Mesendoderm (in vitro differentiated cells): Measurements from ENCODE around the gene PARVA.

Experiments used
- DNase-seq: peaks from one replicate; pipeline ENCODE4 v3.0.0; 2013
- H2AK5ac ChIP-seq: 2 replicates; pipeline ENCODE4 v1.6.1; 2013; ENCODE audit warnings: low read length, inconsistent platforms
- H2BK120ac ChIP-seq: 2 replicates; pipeline ENCODE4 v1.6.1; 2013; ENCODE audit warnings: low read depth, mild to moderate bottlenecking, low read length, moderate library complexity, mixed read lengths
- H2BK15ac ChIP-seq: replicated peaks from 2 replicates; pipeline ENCODE4 v1.6.1; 2013; ENCODE audit warnings: low read depth, mild to moderate bottlenecking, moderate library complexity
- H2BK5ac ChIP-seq: 2 replicates; pipeline ENCODE4 v1.6.1; 2013; ENCODE audit warnings: low read length, inconsistent platforms
- H3K18ac ChIP-seq: 2 replicates; pipeline ENCODE4 v1.6.1; 2013; ENCODE audit warnings: mild to moderate bottlenecking, low read length, mixed read lengths
- H3K23ac ChIP-seq: one replicate; pipeline ENCODE4 v1.6.1; 2013; ENCODE audit warnings: low read length
- H3K27ac ChIP-seq: 2 replicates; pipeline ENCODE4 v1.5.1; 2013; ENCODE audit warnings: low read depth, mild to moderate bottlenecking, inconsistent platforms, low read length, moderate library complexity
- H3K27me3 ChIP-seq: 2 replicates; pipeline ENCODE4 v1.6.1; 2013; ENCODE audit warnings: low read length, control low read depth, mild to moderate bottlenecking, inconsistent platforms; ENCODE audit not compliant: insufficient read depth, poor library complexity
- H3K36me3 ChIP-seq: 2 replicates; pipeline ENCODE4 v1.6.1; 2013; ENCODE audit warnings: low read length, inconsistent platforms; ENCODE audit not compliant: control insufficient read depth, insufficient read depth
- H3K4ac ChIP-seq: one replicate; pipeline ENCODE4 v1.6.1; 2013; ENCODE audit warnings: low read depth, mild to moderate bottlenecking, low read length, moderate library complexity
- H3K4me1 ChIP-seq: 2 replicates; pipeline ENCODE4 v1.6.1; 2013; ENCODE audit warnings: low read depth, low read length, inconsistent platforms; ENCODE audit not compliant: control insufficient read depth
- H3K4me2 ChIP-seq: 2 replicates; pipeline ENCODE4 v1.6.1; 2013; ENCODE audit warnings: low read length
- H3K4me3 ChIP-seq: 2 replicates; pipeline ENCODE4 v1.5.1; 2013; ENCODE audit warnings: mild to moderate bottlenecking, low read length
- H3K56ac ChIP-seq: one replicate; pipeline ENCODE4 v1.6.1; 2013; ENCODE audit warnings: low read length
- H3K79me1 ChIP-seq: 2 replicates; pipeline ENCODE4 v1.6.1; 2013; ENCODE audit warnings: low read length, inconsistent platforms
- H3K79me2 ChIP-seq: 2 replicates; pipeline ENCODE4 v1.6.1; 2013; ENCODE audit warnings: mild to moderate bottlenecking, low read length; ENCODE audit not compliant: control insufficient read depth, insufficient read depth
- H3K9ac ChIP-seq: 2 replicates; pipeline ENCODE4 v1.6.1; 2013; ENCODE audit warnings: low read length, inconsistent platforms
- H4K5ac ChIP-seq: one replicate; pipeline ENCODE4 v1.6.1; 2013; ENCODE audit warnings: low read length
- H4K8ac ChIP-seq: one replicate; pipeline ENCODE4 v1.6.1; 2013; ENCODE audit warnings: low read depth, mild to moderate bottlenecking, control low read depth, low read length, moderate library complexity
- WGBS: extraction: QIAGEN DNeasy Blood & Tissue Kit; methylation state at CpG from one replicate; pipeline ENCODE4 v1.1.7; 2013; ENCODE audit warnings: low lambda C conversion rate, missing lambda C conversion rate; ENCODE audit not compliant: insufficient coverage; ENCODE audit errors: extremely low coverage; 5-methylcytosine and 5-hydroxymethylcytosine counted together

Gene PARVA

GRCh38 chr11:12430954-12431595, 53.7 kb downstream of the PARVA start:
- H3K4me2 ChIP-seq, result no peak overlapping the region
- no peak overlapping the region for H3K18ac ChIP-seq
- H3K4ac ChIP-seq, result peak overlapping the region; percentile 37
- no peak overlapping the region for H3K9ac ChIP-seq
- H3K79me1 ChIP-seq, result no peaks in the 10 kb centered on the region
- H4K8ac ChIP-seq, result no peak overlapping the region
- WGBS, result no CpG with 5 or more reads among the region's 5 CpGs
- H4K5ac ChIP-seq, result no peak overlapping the region
- no peaks in the 10 kb centered on the region for H3K79me2 ChIP-seq
- H3K36me3 ChIP-seq, result no peaks in the 10 kb centered on the region
- no peak overlapping the region for H2BK5ac ChIP-seq
- no peak overlapping the region for H2BK15ac ChIP-seq
- H3K27ac ChIP-seq, result no peak overlapping the region
- no peak overlapping the region for H2AK5ac ChIP-seq
- H2BK120ac ChIP-seq, result no peak overlapping the region
- no peak for DNase-seq
- no peak overlapping the region for H3K23ac ChIP-seq
- no peak overlapping the region for H3K4me3 ChIP-seq
- H3K56ac ChIP-seq, result no peak overlapping the region
- H3K4me1 ChIP-seq, result peaks cover 6% of the 10 kb centered on the region
- no peaks in the 10 kb centered on the region for H3K27me3 ChIP-seq

- Histone ChIP-seq H4K8ac (no peak overlapping the region), H3K56ac (no peak overlapping the region), H3K27ac (no peak overlapping the region), H2AK5ac (no peak overlapping the region), H4K5ac (no peak overlapping the region), H2BK15ac (no peak overlapping the region), H3K18ac (no peak overlapping the region), H3K4ac (no peak overlapping the region), H3K4me2 (no peak overlapping the region), H2BK5ac (no peak overlapping the region), H3K23ac (no peak overlapping the region), H3K79me1 (no peaks in the 10 kb centered on the region), H3K9ac (no peak overlapping the region), H2BK120ac (no peak overlapping the region), H3K36me3 (no peaks in the 10 kb centered on the region), H3K4me1 (peaks cover 6% of the 10 kb centered on the region), H3K27me3 (no peaks in the 10 kb centered on the region), H3K4me3 (no peak overlapping the region), H3K79me2 (no peaks in the 10 kb centered on the region)
- WGBS, result no CpG with 5 or more reads among the region's 6 CpGs
- no peak for DNase-seq
Measured at GRCh38 chr11:12432507-12432906, 55.1 kb downstream of the PARVA start.

GRCh38 chr11:12433121-12433520, 55.8 kb downstream of the PARVA start:
- Histone ChIP-seq H2BK15ac (no peak overlapping the region), H3K4ac (no peak overlapping the region), H3K4me3 (no peak overlapping the region), H3K36me3 (no peaks in the 10 kb centered on the region), H3K56ac (no peak overlapping the region), H3K27ac (no peak overlapping the region), H2BK5ac (no peak overlapping the region), H3K4me1 (peaks cover 6% of the 10 kb centered on the region), H4K8ac (no peak overlapping the region), H3K79me2 (no peaks in the 10 kb centered on the region), H3K79me1 (no peaks in the 10 kb centered on the region), H3K23ac (no peak overlapping the region), H3K9ac (no peak overlapping the region), H3K27me3 (no peaks in the 10 kb centered on the region), H3K18ac (no peak overlapping the region), H4K5ac (no peak overlapping the region), H2BK120ac (no peak overlapping the region), H3K4me2 (no peak overlapping the region), H2AK5ac (no peak overlapping the region)
- no CpG with 5 or more reads among the region's 3 CpGs for WGBS
- no peak for DNase-seq

DNA sequence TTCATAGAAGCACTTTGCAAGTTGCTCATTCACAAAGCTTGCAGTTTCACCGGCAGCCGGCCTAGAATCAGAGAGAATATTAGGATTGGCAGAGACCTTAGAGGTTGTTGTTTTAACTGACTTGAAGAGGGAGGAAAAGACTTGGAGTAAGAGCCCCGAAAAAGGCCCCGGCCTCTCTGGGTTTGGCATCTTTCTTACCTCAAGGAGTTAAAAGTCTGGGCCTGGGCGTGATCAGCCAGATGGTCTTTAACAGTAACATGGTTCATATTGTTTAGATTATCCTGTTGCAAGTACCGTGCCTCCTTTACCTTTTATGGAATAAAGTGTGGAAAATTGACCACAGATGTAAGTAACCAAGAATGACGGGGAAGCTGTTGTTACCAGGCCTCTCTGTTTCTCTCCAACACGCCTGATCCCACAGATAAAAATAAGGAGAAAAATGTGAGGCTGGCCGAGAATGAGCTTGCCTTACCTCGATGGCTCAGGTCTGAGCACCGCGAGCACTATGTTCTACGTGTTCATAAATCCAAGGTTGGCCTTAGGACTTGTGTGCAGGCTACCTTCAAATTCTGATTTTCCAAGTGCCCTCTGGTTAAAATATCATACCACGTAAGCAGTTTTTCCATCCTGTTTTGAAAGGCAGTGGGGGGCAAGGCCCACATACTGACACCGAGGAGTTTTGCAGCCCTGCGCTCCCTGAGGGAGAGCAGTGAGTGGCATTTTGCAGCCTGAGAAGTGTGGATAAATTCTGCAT, 56.4 kb downstream of the PARVA start:
- H2BK15ac ChIP-seq, result no peak overlapping the region
- no peaks in the 10 kb centered on the region for H3K27me3 ChIP-seq
- H3K4me3 ChIP-seq, result no peak overlapping the region
- WGBS, result no CpG with 5 or more reads among the region's 16 CpGs
- no peak overlapping the region for H2BK5ac ChIP-seq
- no peak overlapping the region for H2BK120ac ChIP-seq
- peak overlapping the region; percentile 37 for H3K56ac ChIP-seq
- no peak overlapping the region for H2AK5ac ChIP-seq
- peaks cover 6% of the 10 kb centered on the region for H3K4me1 ChIP-seq
- H4K8ac ChIP-seq, result no peak overlapping the region
- H3K27ac ChIP-seq, result no peak overlapping the region
- H3K36me3 ChIP-seq, result no peaks in the 10 kb centered on the region
- H3K4me2 ChIP-seq, result no peak overlapping the region
- H3K79me2 ChIP-seq, result no peaks in the 10 kb centered on the region
- no peak overlapping the region for H4K5ac ChIP-seq
- no peak overlapping the region for H3K4ac ChIP-seq
- H3K79me1 ChIP-seq, result no peaks in the 10 kb centered on the region
- H3K9ac ChIP-seq, result peak overlapping the region; percentile 18
- peak overlapping the region; percentile 22 for H3K18ac ChIP-seq
- no peak for DNase-seq
- no peak overlapping the region for H3K23ac ChIP-seq

DNA sequence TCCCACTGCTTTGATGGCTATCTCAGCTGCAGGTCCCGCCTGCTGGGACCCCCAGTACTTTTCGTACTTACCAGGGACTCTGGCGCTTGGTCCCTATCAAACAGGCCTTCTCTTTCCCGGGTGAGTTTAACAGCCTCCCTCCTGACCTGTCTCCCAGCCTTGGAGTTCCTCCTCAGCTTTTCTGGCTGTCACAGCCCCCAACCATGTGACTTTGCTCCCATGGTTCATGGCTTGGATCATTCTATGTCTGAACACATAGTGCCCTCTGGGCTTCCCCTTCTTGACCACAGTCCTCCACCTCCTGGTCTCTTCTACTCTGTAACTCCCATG, 56.9 kb downstream of the PARVA start:
- no CpG with 5 or more reads among the region's 4 CpGs for WGBS
- no peak overlapping the region for H3K4me2 ChIP-seq

More for the DNA sequence above, 56.9 kb downstream of the PARVA start:
- Histone ChIP-seq H4K8ac (no peak overlapping the region), H3K79me2 (no peaks in the 10 kb centered on the region), H3K4me3 (no peak overlapping the region), H3K23ac (no peak overlapping the region), H4K5ac (no peak overlapping the region), H3K79me1 (no peaks in the 10 kb centered on the region), H2BK15ac (no peak overlapping the region), H3K4ac (no peak overlapping the region), H2BK120ac (no peak overlapping the region), H3K27ac (no peak overlapping the region), H3K27me3 (no peaks in the 10 kb centered on the region), H3K9ac (no peak overlapping the region), H2BK5ac (no peak overlapping the region), H3K18ac (peak overlapping the region; percentile 22), H3K4me1 (peaks cover 6% of the 10 kb centered on the region), H2AK5ac (no peak overlapping the region), H3K56ac (no peak overlapping the region), H3K36me3 (no peaks in the 10 kb centered on the region)
- DNase-seq, result no peak
